Choroid plexus epithelial cell (primary cell): ENCODE data around the gene LTBP4.

ENCODE experiments used
- DNase-seq: peaks from one replicate; pipeline ENCODE4 v3.0.0-alpha.2; 2010; ENCODE audit warnings: low read depth
- H3K4me3 ChIP-seq: 2 replicates; pipeline ENCODE4 v1.5.1; 2011; ENCODE audit warnings: low read depth, mild to moderate bottlenecking, control low read depth, low read length, moderate library complexity
- CTCF ChIP-seq: conservative IDR thresholded peaks from 2 replicates; pipeline ENCODE4 v1.5.1; 2011; ENCODE audit warnings: low read depth, mild to moderate bottlenecking, control low read depth, inconsistent platforms, low read length, moderate library complexity

The LTBP4 gene

GRCh38 chr19:40609561-40610395, 8.6 kb downstream of the LTBP4 start:
- TF ChIP-seq CTCF, result no peak

GRCh38 chr19:40610396-40611064, 9.4 kb downstream of the LTBP4 start:
- no peak for DNase-seq
- H3K4me3 ChIP-seq, result peak overlapping the region; percentile 52
- TF ChIP-seq CTCF, result no peak

More at GRCh38 chr19:40609561-40610395, 8.6 kb downstream of the LTBP4 start:
- H3K4me3 ChIP-seq, result peak overlapping the region; percentile 52
- peak; percentile 62 for DNase-seq

- no peak for DNase-seq
- H3K4me3 ChIP-seq, result no peak overlapping the region
- TF ChIP-seq CTCF, result no peak
Measured at GRCh38 chr19:40611096-40611495, 9.9 kb downstream of the LTBP4 start.

- H3K4me3 ChIP-seq, result no peak overlapping the region
- no peak for DNase-seq
- TF ChIP-seq CTCF, result no peak
Measured at GRCh38 chr19:40611900-40612698, 10.9 kb downstream of the LTBP4 start.

GRCh38 chr19:40612831-40613689, 11.9 kb downstream of the LTBP4 start:
- H3K4me3 ChIP-seq, result peak overlapping the region; percentile 95
- DNase-seq, result peak; percentile 79
- TF ChIP-seq CTCF, result no peak
